DMS 273 (cell line): ENCODE measurements around the gene ZNF324B.
A peak's percentile ranks its signal among the peaks of the same experiment; 100 is the strongest.
"Not testable (repeated sequence)": the region's sequence is repeated elsewhere in the genome, so short reads cannot be mapped to it uniquely, and the experiment has no call there.

Experiments used
- DNase-seq: peaks from one replicate; lab custom pipeline; 2025; ENCODE audit not compliant: unreplicated experiment; lab: John Stamatoyannopoulos, UW

ZNF324B gene

DNA sequence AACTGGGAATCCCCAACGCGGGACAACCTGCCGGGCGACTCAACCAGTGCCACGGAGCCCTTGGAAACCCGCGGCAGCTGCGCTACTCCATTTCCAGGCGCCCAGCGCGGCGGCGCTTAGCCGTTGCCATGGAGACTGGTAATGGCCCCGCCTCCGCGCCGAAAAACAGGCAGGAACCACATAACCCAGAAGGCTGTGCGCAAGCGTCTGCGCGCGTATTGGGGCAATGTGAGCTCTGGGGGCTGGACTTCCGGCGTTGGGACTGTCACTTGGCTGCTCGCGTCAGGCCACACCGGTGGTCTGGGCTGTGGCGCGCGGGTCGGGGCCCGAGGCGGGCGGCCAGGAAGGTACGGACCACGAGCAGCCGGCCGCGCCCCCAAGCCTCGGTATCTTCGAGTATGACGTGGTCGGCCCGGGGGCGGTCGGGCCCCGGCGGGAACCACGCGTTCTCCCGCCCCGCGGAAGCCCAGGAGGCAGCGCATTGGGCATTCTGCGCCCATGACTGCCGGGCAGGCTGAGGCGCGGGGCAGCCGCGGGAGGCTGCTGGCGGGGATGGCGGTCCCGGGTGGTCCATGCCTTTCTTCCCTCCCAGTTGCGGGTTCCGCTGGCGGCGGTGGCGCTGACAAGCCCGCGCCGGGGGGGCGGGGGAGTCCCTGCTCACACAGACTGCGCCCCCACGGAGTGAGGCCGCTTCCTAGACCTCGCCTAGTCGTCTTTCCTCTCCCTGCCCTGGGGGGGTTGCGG is at the start of gene ZNF324B:
TSS of gene ZNF324B (plus strand) at position 265 of the 744 bp plus-strand sequence. CDS start 2,080 bp downstream, outside the sequence.
- peak; percentile 99 for DNase-seq

GRCh38 chr19:58401840-58402421 is 49.5 kb upstream of the ZNF324B start:
- peak; percentile 39 for DNase-seq

GRCh38 chr19:58403920-58404478 is 47.4 kb upstream of the ZNF324B start:
- not testable (repeated sequence) for DNase-seq

- DNase-seq = peak; percentile 48
Measured at GRCh38 chr19:58406818-58407657, 44.4 kb upstream of the ZNF324B start.

- DNase-seq = peak; percentile 57
Measured at GRCh38 chr19:58407658-58408151, 43.7 kb upstream of the ZNF324B start.

DNA sequence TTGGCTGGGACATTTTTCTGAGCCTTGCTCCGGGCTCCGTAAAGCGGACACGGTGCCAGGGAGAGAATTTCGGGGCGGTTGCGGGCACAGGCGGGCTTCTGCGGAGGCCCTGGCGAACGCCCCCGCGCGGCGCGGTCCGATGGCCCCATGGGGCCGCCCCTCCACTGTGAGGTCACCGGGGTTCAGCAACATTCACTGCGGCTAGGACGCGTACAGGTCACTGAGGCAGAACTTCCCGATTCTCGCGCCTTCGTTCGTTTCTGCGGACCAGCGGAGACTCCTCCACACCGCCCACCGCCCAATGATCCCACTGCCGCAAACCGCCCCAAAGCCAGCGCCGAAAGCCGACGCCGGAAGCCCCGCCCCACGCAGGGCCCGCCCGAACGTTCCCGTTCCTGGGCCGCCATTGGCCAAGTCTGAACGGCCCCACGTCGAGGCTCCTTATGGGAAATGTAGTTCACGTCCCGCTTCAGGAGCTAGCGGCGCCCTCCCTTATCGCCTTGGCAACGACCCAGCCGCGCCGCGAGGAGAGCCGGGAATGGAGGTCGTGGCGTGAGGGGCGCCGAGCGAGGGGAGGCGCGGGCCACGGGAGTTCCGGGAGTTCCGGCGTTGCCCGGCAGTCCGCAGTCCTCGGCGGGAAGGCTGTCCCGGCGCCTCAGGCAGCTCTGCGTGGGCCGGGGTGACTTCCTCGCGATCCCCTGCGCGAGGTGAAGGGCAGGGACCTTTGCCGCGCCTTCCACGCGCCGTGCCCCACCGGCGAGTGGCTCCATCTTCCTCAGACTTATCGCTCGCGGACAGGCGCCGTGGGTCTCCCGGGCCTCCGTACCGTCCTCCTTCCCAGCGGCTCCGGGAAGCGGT is 43.0 kb upstream of the ZNF324B start, which contains the start of gene ZNF584:
TSS of gene ZNF584 (plus strand) at position 498 of the 858 bp plus-strand sequence. CDS start 499 bp downstream, outside the sequence.
- DNase-seq = peak; percentile 99

- peak; percentile 82 for DNase-seq
Measured at GRCh38 chr19:58409010-58409790, 42.2 kb upstream of the ZNF324B start.

GRCh38 chr19:58416604-58417003 is 34.8 kb upstream of the ZNF324B start:
- no peak for DNase-seq

DNA sequence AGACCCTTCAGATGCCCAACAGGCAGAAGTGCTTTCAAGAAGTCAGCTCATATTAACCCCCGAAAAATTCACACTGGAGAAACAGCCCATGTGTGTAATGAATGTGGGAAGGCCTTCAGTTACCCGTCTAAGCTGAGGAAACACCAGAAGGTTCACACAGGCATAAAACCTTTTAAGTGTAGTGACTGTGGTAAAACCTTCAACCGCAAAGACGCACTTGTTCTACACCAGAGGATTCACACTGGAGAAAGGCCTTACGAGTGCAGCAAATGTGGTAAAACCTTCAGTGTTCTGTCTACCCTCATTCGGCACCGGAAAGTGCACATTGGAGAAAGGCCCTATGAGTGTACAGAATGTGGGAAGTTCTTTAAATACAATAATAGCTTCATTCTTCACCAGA is 34.4 kb upstream of the ZNF324B start:
- DNase-seq = no peak

- no peak for DNase-seq
Measured at GRCh38 chr19:58428617-58429016, 22.8 kb upstream of the ZNF324B start.

GRCh38 chr19:58429745-58430144 is 21.7 kb upstream of the ZNF324B start:
- DNase-seq = no peak

DNA sequence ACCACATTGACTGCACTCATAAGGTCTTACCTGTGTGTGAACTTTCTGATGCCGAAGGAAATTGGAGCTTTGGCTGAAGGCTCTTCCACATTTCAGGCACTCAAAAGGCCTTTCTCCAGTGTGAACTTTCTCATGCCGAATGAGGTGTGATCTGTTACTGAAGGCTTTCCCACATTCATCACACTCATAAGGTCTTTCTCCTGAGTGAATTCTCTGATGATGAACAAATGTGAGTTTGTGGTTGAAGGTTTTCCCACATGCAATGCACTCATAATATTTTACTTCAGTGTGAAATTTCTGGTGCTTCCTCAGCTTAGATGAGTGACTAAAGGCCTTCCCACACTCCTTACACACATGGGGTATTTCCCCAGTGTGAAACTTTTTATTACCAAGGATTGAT is 17.2 kb upstream of the ZNF324B start:
- DNase-seq = no peak

DNA sequence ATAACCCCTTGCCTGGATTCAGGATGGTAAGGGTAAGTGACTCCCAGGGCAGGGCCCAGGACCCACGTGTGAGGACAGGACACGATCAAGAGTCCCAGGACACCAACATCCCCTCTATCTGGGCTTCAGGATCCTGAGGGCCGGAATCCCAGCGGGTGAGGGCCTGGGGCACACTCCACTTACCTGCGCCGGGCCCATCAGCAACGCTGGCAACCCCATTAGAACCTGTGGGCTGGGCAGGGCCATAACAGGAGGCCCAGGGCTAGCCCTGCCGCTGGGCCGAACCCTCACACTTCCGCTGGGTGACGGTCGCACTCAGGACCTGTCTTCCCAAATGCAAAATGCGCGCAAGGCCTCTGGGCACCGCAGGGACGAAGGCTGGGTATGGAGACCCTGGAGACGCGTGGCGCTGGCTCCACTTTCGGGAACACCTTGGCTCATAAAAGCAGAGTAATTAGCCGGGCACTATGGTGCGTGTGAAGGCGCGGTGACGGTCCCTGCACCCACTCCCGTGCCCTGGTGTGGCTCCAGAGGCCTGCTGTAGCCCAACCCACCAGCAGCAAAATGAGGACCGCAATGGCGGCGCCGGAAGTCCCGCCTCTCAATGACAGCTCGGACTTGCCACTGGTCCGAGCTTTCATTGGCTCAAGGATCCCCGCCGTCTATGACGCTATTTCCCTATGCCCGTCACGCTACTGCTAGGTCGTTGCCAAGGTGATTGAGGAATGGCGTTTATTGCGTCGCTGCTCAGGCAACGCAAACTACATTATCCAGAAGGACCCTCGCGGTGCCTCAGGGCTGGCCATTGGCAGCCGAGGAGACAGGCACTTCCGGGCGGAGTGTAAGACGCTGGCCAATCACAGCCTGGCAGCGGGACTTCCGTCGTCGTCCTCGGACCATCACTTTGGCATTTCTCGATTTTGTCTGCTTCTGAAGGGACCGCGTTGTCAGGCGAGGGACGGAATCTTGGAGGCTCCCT is 11.6 kb upstream of the ZNF324B start, which contains the start of gene ZNF132:
TSS of gene ZNF132 (minus strand) at position 578 of the 979 bp plus-strand sequence. CDS start at position 246, 332 bp downstream.
- peak; percentile 94 for DNase-seq

DNA sequence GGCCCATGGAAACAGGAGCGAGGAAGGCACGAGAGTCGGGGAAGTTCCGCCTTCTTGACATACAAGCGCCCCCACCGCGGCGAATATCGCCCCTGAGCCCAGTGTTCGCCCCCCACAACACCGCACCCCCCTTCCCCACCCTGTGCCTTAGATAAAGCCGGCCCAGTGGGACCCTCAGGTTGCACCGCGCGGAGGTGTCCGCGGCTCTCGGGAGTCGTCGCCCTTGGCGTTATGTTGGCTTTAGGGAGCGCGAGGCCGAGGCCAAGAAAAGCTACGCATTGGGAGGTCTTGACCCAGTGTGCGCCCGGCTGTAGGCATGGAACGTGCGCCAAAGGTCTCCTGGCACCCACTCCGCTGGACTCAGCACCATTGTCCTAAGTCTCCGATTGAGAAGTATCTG is 10.9 kb upstream of the ZNF324B start:
- DNase-seq = no peak

DNA sequence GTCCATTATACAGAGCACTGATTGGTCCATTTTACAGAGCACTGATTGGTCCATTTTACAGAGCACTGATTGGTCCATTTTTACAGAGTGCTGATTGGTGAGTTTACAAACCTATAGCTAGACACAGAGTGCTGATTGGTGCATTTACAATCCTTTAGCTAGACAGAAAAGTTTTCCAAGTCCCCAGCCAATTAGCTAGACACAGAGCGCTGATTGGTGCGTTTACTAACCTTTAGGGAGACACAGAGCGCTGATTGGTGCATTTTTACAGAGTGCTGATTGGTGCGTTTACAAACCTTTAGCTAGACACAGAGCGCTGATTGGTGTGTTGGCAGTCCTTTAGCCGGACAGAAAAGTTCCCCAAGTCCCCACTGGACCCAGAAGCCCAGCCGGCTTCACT is 8.4 kb upstream of the ZNF324B start:
- DNase-seq = not testable (repeated sequence)

- not testable (repeated sequence) for DNase-seq
Measured at GRCh38 chr19:58448860-58449259, 2.6 kb upstream of the ZNF324B start.

DNA sequence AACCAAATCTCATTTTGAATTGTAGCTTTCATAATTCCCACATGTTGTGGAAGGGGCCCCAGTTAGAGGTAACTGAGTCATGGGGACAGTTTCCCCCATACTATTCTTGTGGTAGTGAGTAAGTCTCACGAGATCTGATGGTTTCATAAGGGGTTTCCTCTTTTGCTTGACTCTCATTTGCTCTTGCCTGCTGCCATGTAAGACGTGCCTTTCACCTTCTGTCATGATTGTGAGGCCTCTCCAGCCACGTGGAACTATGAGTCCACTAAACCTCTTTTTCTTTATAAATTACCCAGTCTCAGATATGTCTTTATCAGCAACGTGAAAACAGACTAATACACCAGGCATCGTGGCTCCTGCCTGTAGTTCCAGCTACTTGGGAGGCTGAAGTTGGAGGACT is 1.4 kb upstream of the ZNF324B start:
- DNase-seq = not testable (repeated sequence)

GRCh38 chr19:58450856-58451357 is 515 bp upstream of the ZNF324B start:
- peak; percentile 76 for DNase-seq
